Thyroid gland (tissue), 4 donors: ENCODE measurements around the gene RHBDD1.

Source experiments
- CTCF ChIP-seq, 6 experiments: fragments of 200-600 bp in 3 of 6; fragments of 450-650 bp in 3 of 6; sonication (generic) in 3 of 6; IDR thresholded peaks; one replicate each; pipeline ENCODE4 v1.5.1; 2016 to 2019; ENCODE audit warnings: antibody characterized with exemption in 6 of 6, mild to moderate bottlenecking in 2 of 6, inconsistent platforms in 1 of 6, moderate library complexity in 1 of 6
- POLR2A ChIP-seq, 2 donors: fragments of 450-650 bp; IDR thresholded peaks; one replicate each; pipeline ENCODE4 v1.6.1; 2017; ENCODE audit warnings: antibody characterized with exemption in 2 of 2, mild to moderate bottlenecking in 2 of 2, moderate library complexity in 1 of 2

GRCh38 chr2:226849349-226849748 is 13.5 kb downstream of the RHBDD1 start:
- no peak for TF ChIP-seq CTCF (IDR thresholded peaks at IDR 0.05)
- no peak for TF ChIP-seq POLR2A (IDR thresholded peaks at IDR 0.05)
